RWPE1 (cell line): ENCODE results near the gene MLKL.

Experiments
- CTCF ChIA-PET: fragments of 350-600 bp; sonication (Branson Sonifier 250); formaldehyde crosslinking; extraction: SDS; loops from one replicate; lab custom pipeline; 2021; lab: Yijun Ruan, JAX
- POLR2A ChIA-PET: fragments of 400-600 bp; formaldehyde crosslinking; extraction: SDS; loops from one replicate; lab custom pipeline; 2020; ENCODE audit warnings: antibody characterized with exemption; ENCODE audit not compliant: low non-redundant PET; lab: Yijun Ruan, JAX
- DNase-seq: peaks from one replicate; pipeline ENCODE4 v3.0.0; 2012; ENCODE audit warnings: low spot score
- H3K27ac ChIP-seq: fragments of 450-650 bp; 2 replicates; pipeline ENCODE4 v1.5.1; 2017
- TF ChIP-seq, protein P1 (sequence below): fragments of 450-650 bp; conservative IDR thresholded peaks from 2 replicates; pipeline ENCODE4 v1.5.1; 2017; ENCODE audit warnings: low read depth, mild to moderate bottlenecking

The MLKL gene

DNA sequence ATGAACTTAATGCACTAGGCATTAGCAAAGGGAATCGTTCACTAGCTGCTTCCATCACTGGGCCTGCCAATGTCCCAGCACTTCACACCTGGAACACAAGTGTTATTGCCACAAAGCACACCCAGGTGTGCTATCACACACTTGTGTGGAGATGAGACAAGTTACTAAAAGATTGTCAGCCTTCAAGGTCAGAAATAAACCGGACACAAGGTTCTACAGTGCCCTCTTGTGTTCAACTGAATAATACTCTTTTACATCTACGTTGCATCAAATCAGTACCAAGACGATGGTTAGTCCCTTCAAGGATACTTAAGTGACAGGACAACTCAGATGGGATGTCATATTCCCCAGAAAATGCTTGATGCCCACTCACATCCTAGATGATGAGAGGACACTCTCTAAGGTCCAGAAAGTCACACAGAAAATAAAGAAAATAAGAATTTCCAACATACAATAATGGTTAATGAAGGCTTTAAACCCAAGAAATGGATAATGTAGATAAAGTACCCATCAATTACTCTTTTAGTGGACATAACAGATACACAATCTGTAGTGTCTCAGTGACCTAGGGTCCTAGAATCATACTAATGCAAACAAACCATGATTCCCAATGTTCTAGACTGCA is 77.3 kb downstream of the MLKL start:
- TF ChIP-seq, protein P1, sequence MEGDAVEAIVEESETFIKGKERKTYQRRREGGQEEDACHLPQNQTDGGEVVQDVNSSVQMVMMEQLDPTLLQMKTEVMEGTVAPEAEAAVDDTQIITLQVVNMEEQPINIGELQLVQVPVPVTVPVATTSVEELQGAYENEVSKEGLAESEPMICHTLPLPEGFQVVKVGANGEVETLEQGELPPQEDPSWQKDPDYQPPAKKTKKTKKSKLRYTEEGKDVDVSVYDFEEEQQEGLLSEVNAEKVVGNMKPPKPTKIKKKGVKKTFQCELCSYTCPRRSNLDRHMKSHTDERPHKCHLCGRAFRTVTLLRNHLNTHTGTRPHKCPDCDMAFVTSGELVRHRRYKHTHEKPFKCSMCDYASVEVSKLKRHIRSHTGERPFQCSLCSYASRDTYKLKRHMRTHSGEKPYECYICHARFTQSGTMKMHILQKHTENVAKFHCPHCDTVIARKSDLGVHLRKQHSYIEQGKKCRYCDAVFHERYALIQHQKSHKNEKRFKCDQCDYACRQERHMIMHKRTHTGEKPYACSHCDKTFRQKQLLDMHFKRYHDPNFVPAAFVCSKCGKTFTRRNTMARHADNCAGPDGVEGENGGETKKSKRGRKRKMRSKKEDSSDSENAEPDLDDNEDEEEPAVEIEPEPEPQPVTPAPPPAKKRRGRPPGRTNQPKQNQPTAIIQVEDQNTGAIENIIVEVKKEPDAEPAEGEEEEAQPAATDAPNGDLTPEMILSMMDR = peak; percentile 66
- DNase-seq = peak; percentile 28
- H3K27ac ChIP-seq = no peak overlapping the region
- ChIA-PET POLR2A (no interaction called here), CTCF (interaction anchor here (0.7 to 1.5 kb wide), 4 partner anchors 31 to 314 kb away, joined by 3 to 5 read pairs (median 4); no protein-coding TSS in a partner anchor)

GRCh38 chr16:74622005-74622404 is 78.7 kb downstream of the MLKL start:
- DNase-seq = no peak
- ChIA-PET POLR2A (interaction anchor here (0.5 kb wide), 1 partner anchor 888 kb away, joined by 4 read pairs; no protein-coding TSS in a partner anchor), CTCF (interaction anchor here (1.2 kb wide), 1 partner anchor 30 kb away, joined by 3 read pairs; no protein-coding TSS in a partner anchor)
- TF ChIP-seq, protein P1 = no peak
- no peak overlapping the region for H3K27ac ChIP-seq
